GM12878 (cell line): ENCODE results near the gene OR10G3. TPM values are rescaled to one million over a fixed set of nuclear protein-coding genes. Genes with fewer than 3 reads are reported as not detected.

Source experiments
- ATAC-seq: fragments of 200-7000 bp; cut with Tn5 transposase; 3 replicates; pipeline ENCODE4 v1.9.1; 2020; ENCODE audit warnings: mild to moderate bottlenecking, moderate library complexity
- BruUV-seq: library from RNA; stranded (reverse); fragments of 400-500 nt; replicated peaks from 2 replicates; lab custom pipeline; 2021; lab: Mats Ljungman, UMichigan
- CTCF ChIA-PET: fragments of 300-600 bp; sonication (Branson Sonifier 250); formaldehyde crosslinking; extraction: SDS; loops from one replicate; lab custom pipeline; 2021; ENCODE audit warnings: inconsistent platforms; lab: Yijun Ruan, JAX
- POLR2A ChIA-PET: fragments of 350-600 bp; formaldehyde crosslinking; extraction: SDS; loops from one replicate; lab custom pipeline; 2021; ENCODE audit warnings: inconsistent platforms; lab: Charles Lee
- RAD21 ChIA-PET: fragments of 300-600 bp; sonication (Branson Sonifier 250); formaldehyde crosslinking; loops from one replicate; lab custom pipeline; 2023; ENCODE audit warnings: antibody characterized with exemption; ENCODE audit not compliant: unreplicated experiment; lab: Charles Lee
- SMC1A ChIA-PET: fragments of 300-600 bp; sonication (Branson Sonifier 250); formaldehyde crosslinking; loops from one replicate; lab custom pipeline; 2023; ENCODE audit not compliant: unreplicated experiment, uncharacterized antibody; lab: Charles Lee
- DNase-seq: peaks from one replicate; pipeline ENCODE4 v3.0.0-alpha.2; 2011; ENCODE audit warnings: low read depth, low spot score
- FAIRE-seq: peaks from 3 replicates; lab custom pipeline; 2011; peaks lifted over from hg19 to GRCh38; lab: Jason Lieb, UNC
- H2AFZ ChIP-seq: 2 replicates; pipeline ENCODE4 v1.6.0; 2011; ENCODE audit warnings: low read depth, low read length, control low read depth; ENCODE audit not compliant: control insufficient read depth
- H3K27ac ChIP-seq: 2 replicates; pipeline ENCODE4 v1.5.1; 2011; ENCODE audit warnings: control low read depth; ENCODE audit not compliant: control insufficient read depth, insufficient read depth
- H3K27me3 ChIP-seq, 2 experiments: replicated peaks in 1 of 2; 2 replicates each; pipeline versions ENCODE4 v1.6.0 to v1.6.1; 2011; ENCODE audit warnings: low read length in 1 of 2; ENCODE audit not compliant: control insufficient read depth in 2 of 2, insufficient read depth in 2 of 2
- H3K36me3 ChIP-seq, 2 experiments: 2 replicates each; pipeline ENCODE4 v1.5.1; 2011; ENCODE audit warnings: low read length in 1 of 2; ENCODE audit not compliant: control insufficient read depth in 2 of 2, insufficient read depth in 2 of 2
- H3K4me1 ChIP-seq: 2 replicates; pipeline ENCODE4 v1.6.1; 2011; ENCODE audit warnings: mild to moderate bottlenecking, low read length, moderate library complexity, mixed read lengths; ENCODE audit not compliant: control insufficient read depth, insufficient read depth
- H3K4me2 ChIP-seq: 2 replicates; pipeline ENCODE4 v1.6.0; 2011; ENCODE audit warnings: control low read depth; ENCODE audit not compliant: control insufficient read depth, insufficient read depth
- H3K4me3 ChIP-seq: fragments of 200-600 bp; sonication (generic); 2 replicates; pipeline ENCODE4 v1.5.1; 2016
- H3K79me2 ChIP-seq: 2 replicates; pipeline ENCODE4 v1.6.0; 2011; ENCODE audit warnings: low read length; ENCODE audit not compliant: control insufficient read depth, insufficient read depth
- H3K9ac ChIP-seq: 2 replicates; pipeline ENCODE4 v1.8.0; 2011; ENCODE audit warnings: low read length, control low read depth, mixed read lengths; ENCODE audit not compliant: control insufficient read depth, insufficient read depth
- H3K9me3 ChIP-seq: replicated peaks from 3 replicates; pipeline ENCODE4 v1.5.1; 2011; ENCODE audit warnings: mild to moderate bottlenecking, low read length; ENCODE audit not compliant: control insufficient read depth, insufficient read depth
- H4K20me1 ChIP-seq: 2 replicates; pipeline ENCODE4 v1.6.0; 2011; ENCODE audit not compliant: control insufficient read depth, insufficient read depth
- E2F8 ChIP-seq: fragments of 450-650 bp; IDR thresholded peaks from 2 replicates; pipeline ENCODE4 v1.6.1; 2018; ENCODE audit warnings: mild to moderate bottlenecking, low read depth, moderate library complexity; ENCODE audit not compliant: partially characterized antibody
- PAX8 ChIP-seq: fragments of 450-650 bp; IDR thresholded peaks from 2 replicates; pipeline ENCODE4 v1.6.1; 2017; ENCODE audit warnings: mild to moderate bottlenecking, moderate library complexity
- RUNX3 ChIP-seq: IDR thresholded peaks from 2 replicates; pipeline ENCODE4 v1.6.1; 2012; ENCODE audit warnings: low read length, inconsistent platforms
- SRF ChIP-seq, 2 experiments: IDR thresholded peaks; 2 replicates each; pipeline ENCODE4 v1.6.1; 2011; ENCODE audit warnings: low read depth in 2 of 2, low read length in 2 of 2, mild to moderate bottlenecking in 1 of 2, moderate library complexity in 1 of 2
- WGBS: methylation state at CpG from one replicate; pipeline ENCODE4 v1.1.6; 2016; ENCODE audit warnings: low lambda C conversion rate; ENCODE audit not compliant: insufficient replicate concordance, insufficient coverage; ENCODE audit errors: missing lambda C conversion rate; 5-methylcytosine and 5-hydroxymethylcytosine counted together
- in situ Hi-C: fragments of 300-500 bp; cut with MboI; formaldehyde crosslinking; loops from 9 replicates; pipeline ENCODE4 v1.14.3; 2018; ENCODE audit warnings: mixed read lengths
- intact Hi-C: fragments of 100-400 bp; cut with micrococcal nuclease; formaldehyde crosslinking; loops from one replicate; pipeline ENCODE4 v1.14.2; 2022; ENCODE audit not compliant: unreplicated experiment
- polyA plus RNA-seq, 11 experiments: library from polyadenylated mRNA; depleted of rRNA in 4 of 11; unstranded in 6 of 11; stranded (reverse) in 5 of 11; fragments of >200 nt; fragmentation: Nextera tagmentation in 4 of 11; fragmentation: Illumina TruSeq in 1 of 11; extraction: Ambion mirVana in 4 of 11; extraction: Trizol in 1 of 11; gene quantifications; 1 replicate in 1 of 11; 2 replicates in 10 of 11; pipeline versions ENCODE4 v1.2.1 to v1.2.3, GENCODE V29; 2011 to 2016; ENCODE audit warnings: inconsistent platforms in 2 of 11, missing spikeins in 2 of 11, low read depth in 1 of 11
- total RNA-seq, 4 experiments: library from RNA; depleted of rRNA in 3 of 4; stranded (reverse); fragments of >200 nt in 3 of 4; fragmentation: Illumina TruSeq in 1 of 4; extraction: Trizol in 1 of 4; gene quantifications; 2 replicates each; pipeline versions ENCODE4 v1.2.1 to v1.2.3, GENCODE V29; 2013 to 2021

The OR10G3 gene
- total and polyA plus RNA-seq, 10 of the 15 experiments (the other 5 are each of a cell fraction or from before 2014, with no cell fraction given): not detected

GRCh38 chr14:21523203-21523602 lies 56.7 kb downstream of the OR10G3 start:
- FAIRE-seq: no peak
- TF ChIP-seq SRF (IDR thresholded peaks at IDR 0.05; ENCODE audit: low read depth in 2 of 2, low read length in 2 of 2) (no peak), RUNX3 (no peak), E2F8 (no peak), PAX8 (no peak)
- no peaks in the 10 kb centered on the region for H3K27me3 ChIP-seq

More at GRCh38 chr14:21523203-21523602, 56.7 kb downstream of the OR10G3 start:
- in situ Hi-C loops: no loop called here
- Histone ChIP-seq H3K9me3 (no peaks in the 10 kb centered on the region), H3K79me2 (no peaks in the 10 kb centered on the region), H3K9ac (no peak overlapping the region), H3K27ac (no peak overlapping the region), H3K4me2 (no peak overlapping the region), H3K36me3 (no peaks in the 10 kb centered on the region), H3K4me3 (no peak overlapping the region), H2AFZ (no peak overlapping the region), H4K20me1 (no peaks in the 10 kb centered on the region), H3K4me1 (peaks cover 12% of the 10 kb centered on the region)
- POLR2A ChIA-PET: no interaction called here
- ATAC-seq (no peak), DNase-seq (no peak)
- intact Hi-C loops: no loop called here
- CTCF ChIA-PET: no interaction called here
- SMC1A ChIA-PET: interaction anchor here (1.2 to 2.2 kb wide), 2 partner anchors 26 to 34 kb away, joined by 3 to 12 read pairs; no protein-coding TSS in a partner anchor
- RAD21 ChIA-PET: interaction anchor here (3.1 kb wide), 1 partner anchor 25 kb away, joined by 10 read pairs; no protein-coding TSS in a partner anchor
- no TSS peak for BruUV-seq
- WGBS: 52% methylated on average over 7 of the region's 7 CpGs
